GM12872 (cell line): ENCODE data around the gene MYG1.

Source experiments
- TF ChIP-seq, protein P1 (sequence below): IDR thresholded peaks from 3 replicates; pipeline ENCODE4 v1.5.1; 2011; ENCODE audit warnings: low read depth, mild to moderate bottlenecking, low read length, moderate library complexity; ENCODE audit not compliant: insufficient read depth

The MYG1 gene

DNA sequence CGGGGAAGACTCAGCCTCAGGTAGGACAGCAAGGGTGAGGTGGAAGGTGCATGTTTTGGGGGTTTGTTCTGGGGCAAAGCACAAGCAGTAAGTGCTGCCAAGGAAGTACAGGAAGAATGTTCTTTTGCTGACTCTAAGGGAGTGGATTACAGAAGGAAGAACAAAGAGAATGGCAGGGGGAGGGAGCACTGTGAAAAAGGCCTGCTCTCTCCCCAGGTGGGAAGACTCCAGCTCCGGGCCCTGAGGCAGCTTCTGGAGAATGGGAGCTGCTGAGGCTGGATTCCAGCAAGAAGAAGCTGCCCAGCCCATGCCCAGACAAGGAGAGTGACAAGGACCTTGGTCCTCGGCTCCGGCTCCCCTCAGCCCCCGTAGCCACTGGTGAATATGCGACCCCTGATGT, 11.2 kb upstream of the MYG1 start:
- TF ChIP-seq, protein P1, sequence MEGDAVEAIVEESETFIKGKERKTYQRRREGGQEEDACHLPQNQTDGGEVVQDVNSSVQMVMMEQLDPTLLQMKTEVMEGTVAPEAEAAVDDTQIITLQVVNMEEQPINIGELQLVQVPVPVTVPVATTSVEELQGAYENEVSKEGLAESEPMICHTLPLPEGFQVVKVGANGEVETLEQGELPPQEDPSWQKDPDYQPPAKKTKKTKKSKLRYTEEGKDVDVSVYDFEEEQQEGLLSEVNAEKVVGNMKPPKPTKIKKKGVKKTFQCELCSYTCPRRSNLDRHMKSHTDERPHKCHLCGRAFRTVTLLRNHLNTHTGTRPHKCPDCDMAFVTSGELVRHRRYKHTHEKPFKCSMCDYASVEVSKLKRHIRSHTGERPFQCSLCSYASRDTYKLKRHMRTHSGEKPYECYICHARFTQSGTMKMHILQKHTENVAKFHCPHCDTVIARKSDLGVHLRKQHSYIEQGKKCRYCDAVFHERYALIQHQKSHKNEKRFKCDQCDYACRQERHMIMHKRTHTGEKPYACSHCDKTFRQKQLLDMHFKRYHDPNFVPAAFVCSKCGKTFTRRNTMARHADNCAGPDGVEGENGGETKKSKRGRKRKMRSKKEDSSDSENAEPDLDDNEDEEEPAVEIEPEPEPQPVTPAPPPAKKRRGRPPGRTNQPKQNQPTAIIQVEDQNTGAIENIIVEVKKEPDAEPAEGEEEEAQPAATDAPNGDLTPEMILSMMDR = no peak

GRCh38 chr12:53289891-53290290, 9.6 kb upstream of the MYG1 start:
- TF ChIP-seq, protein P1 = no peak

DNA sequence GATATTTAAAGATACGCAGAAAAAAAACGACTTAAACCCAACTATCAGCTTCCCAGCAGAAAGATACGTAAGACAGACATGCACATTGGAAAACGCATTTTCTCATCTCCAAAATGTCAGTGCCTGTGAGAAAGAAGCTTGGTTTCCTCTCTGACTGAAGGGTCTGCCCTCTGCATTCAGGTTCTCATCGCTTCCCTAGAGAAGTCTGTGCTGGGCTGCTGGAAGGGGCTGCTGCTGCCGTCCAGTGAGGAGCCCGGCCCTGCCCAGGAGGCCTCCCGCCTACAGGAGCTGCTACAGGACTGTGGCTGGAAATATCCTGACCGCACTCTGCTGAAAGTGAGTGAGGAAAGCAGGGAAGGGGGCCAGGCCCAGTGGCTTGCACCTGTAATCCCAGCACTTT, 8.8 kb upstream of the MYG1 start:
- TF ChIP-seq, protein P1 = no peak

DNA sequence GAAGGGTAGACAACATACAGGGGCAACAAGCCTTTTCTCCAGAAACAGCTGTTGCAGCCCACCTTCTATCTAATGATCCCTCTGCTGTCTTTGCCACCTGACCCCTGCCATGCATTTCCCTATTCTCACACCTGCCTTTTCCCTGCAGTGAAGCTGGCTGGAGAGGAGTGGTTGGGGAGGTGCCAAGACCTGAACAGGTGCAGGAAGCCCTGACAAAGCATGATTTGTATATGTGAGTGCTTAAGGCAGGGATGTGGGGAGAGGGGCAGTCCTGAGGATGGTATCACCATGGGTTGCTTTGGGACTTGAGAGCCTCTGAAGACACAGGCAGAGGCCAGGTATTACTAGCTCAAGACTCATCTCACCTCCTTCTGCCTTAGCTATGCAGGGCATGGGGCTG, 7.1 kb upstream of the MYG1 start:
- TF ChIP-seq, protein P1 = no peak

DNA sequence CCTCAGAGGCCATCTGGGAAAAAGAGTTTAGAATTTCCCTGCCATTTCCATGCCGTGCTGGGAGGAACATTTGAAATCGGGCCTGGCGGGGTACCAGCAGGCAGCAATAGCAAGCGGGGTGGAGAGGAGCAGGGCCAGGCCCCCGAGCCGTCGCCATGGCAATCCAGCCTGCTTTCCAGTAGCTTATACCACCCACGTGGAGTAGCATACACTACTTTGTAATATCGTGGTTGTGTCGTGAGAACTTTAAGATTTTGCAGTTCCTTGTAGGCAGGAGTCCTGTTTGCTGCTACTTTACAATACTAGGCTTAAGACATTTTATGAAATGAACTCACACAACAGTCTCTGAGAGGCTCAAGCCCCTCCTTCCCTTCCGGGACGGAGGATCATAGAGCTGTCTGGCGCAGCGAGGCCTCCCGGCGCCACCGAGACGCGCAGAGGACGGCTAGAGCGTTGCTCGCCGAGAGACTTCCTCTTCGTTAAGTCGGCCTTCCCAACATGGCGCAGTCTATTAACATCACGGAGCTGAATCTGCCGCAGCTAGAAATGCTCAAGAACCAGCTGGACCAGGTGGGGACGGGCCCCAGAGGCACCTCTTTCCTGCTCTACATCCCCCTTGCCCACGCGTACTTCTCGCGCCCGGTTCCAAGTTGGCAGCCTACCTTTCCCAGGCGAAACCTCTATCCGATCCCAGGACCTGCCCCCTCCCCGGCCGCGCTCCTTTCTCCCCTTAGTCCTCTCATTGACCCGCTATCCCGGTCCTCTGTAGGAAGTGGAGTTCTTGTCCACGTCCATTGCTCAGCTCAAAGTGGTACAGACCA, 4.2 kb upstream of the MYG1 start, which contains the start of gene PFDN5:
Gene PFDN5, plus strand, starts transcription at position 473 of the 821 bp plus-strand sequence. Its CDS starts 26 bp downstream, at position 499.
- TF ChIP-seq, protein P1 = no peak

DNA sequence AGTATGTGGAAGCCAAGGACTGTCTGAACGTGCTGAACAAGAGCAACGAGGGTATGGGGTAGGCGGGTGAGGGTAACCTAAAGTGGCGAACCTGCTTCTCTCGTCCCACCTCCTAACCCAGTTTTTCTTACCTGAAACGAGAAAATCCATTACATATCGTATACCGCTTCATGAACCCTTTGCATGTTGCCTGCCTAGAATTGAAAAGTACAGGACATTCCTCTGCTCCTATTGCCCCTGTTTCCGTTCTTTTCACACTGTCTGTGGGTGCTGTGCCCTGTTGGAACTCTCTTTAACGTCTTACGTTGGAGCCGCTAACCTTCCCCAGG, 3.6 kb upstream of the MYG1 start:
- TF ChIP-seq, protein P1 = no peak

DNA sequence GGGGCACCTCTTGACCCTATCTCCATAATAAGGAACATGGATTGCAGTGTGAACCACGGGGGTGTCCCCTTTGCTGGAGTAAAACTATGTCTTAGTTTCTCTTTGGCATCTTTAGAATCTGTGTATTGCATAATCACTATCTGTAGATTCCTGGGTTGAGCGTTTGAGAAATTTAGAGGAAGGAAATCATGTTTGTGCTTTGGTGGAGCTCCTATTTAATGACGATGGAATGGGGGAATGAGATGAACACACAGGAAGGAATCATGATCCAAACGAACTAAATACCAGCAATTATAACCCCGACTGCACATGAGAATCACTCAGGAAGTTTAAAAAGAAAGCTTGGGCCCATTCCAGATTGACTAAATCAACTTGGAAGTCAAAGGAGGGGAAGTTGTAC, 1.3 kb upstream of the MYG1 start:
- TF ChIP-seq, protein P1 = no peak
